ENCODE data around the gene DNAJC17.
A peak's percentile ranks its signal among the peaks of the same experiment; 100 is the strongest.

Gene DNAJC17

DNA sequence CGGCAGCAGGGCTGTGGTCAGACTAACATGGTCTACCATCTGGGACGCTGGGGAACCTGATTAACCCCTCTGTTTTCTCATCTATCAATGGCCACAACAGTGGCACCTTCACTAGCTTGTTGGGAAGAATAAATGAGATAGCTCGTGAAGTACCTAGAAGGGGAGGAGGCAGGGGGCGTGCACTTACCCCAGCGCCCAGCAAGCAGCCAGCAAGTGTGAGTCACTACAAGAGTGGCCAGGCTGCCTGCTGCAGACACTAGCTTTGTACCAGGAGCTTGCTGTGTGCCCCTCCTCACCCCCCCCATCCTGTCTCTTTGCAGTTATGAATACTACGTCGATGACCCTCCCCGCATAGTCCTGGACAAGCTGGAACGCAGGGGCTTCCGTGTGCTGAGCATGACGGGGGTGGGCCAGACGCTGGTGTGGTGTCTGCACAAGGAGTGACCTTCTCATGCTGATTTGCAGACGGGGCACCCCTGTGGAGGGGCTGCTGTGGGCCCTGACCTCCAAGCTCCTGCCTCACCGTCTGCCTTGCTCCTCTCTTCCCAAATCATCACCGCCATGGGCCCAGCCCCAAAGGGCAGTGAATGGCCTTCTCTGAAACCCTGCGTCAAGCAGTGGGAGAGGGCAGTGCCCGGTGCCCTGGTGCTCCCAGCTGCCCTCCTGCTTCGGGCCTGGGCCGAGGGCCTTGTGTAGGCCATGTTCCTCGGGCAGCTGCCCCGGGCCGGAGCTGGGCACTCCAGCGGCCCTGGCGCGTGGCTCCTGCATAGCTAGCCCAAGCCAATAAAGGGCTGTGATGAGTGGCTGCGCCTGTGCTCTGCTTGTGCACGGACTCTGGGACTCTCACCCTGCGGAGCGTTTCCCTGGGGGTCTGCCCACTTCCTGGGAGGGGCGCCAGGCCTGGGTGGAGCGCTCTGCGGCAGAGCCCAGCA lies 40.1 kb downstream of the DNAJC17 start:
- DNase-seq (ENCODE audit: low read depth in 2 of 2, low spot score in 1 of 2) = no peak

DNA sequence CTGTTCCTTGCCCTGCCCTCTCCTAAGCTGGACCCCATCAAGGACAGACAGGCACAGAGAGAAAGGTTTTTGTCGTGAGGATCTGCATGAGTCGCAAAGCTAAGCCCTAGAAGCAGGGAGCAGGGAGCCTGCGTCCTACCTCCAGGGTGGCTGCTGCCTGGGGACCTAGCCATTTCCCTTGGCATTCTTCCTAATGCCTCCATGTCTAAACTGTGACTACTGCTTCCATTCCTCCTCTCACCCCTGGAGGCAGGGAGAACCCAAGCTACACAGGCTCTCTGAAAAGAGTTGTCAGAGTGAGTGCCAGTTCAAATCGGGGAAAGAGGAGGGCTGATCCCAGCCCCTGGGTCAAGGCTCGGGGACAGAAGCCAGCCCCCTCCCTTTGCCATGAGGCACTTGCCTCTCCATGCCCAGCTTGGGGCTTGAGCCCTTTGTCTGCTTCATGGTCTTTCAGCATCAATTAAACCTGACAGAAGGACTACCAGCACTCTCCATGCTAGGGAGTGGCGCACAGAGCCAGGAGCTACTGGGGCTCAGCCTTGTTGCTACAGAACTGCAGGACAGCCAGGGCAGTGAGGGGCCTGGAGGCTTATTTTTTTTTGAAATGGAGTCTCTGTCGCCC lies 41.0 kb downstream of the DNAJC17 start:
- no peak for DNase-seq (ENCODE audit: low read depth in 2 of 2, low spot score in 1 of 2)

DNA sequence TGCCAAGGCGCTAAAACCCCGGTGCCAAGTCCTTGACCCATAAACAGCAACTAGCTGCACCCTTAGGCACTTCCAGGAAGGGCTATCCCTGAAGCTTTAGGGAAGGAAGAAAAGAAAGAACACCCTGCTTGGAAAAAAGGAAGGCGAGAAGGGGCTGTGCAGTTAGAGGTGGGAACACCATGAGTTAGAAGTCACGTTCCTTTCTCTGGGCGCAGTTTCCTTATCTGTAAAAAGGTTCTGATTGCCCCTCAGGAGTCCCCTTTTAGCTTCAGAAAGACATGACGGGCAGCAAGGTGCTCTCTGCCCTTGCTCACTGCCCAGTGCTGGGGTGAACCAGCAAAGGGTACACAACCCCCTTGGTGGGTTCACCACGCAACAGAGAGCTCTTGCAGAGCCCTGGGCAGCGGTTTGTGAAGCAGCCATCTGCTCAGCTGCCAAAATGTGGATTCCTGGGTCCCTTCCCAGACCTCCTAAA lies 42.6 kb downstream of the DNAJC17 start:
- no peak for DNase-seq (ENCODE audit: low read depth in 2 of 2, low spot score in 1 of 2)

DNA sequence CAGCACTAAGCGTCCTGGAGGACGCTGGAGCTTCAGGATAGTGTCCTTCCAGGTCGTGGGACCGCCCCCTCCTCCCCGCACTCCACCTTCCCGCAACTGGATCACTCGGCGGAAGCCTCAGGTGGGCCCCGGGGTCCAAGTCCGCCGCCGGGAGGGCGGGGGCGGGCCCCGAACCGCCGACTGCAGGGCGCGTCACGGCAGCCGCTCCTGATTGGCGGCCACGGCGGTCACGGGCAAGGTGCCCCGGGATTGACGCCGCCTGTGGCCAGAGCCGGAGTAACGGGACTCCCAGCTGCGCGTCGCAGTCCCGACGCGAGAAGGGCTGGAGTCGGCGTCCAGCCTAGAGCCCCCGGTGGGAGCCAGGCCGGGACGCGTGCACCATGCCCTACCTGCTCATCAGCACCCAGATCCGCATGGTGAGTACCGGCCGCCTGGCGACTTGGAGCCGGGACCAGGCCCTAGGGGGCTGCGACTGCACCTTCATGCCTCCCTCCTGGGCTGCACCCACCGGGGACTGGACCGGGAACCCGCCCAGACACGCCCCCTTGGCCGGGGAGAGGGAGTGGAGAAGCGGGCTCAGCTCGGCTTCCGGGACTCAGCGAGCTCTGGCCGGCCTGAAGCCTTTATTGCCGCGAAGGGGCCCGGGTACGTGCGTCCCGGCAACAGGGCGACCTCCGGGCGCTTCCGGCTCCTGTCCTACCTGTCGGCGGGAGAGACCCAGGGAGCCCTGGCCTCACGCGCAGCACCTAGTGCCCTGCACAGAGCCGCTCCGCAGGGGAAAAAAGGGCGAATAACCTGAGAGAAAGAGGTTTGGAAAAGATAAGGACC lies 43.3 kb downstream of the DNAJC17 start, which contains the start of gene GCHFR:
Gene GCHFR, plus strand, starts transcription at position 268 of the 828 bp plus-strand sequence. Its CDS starts 113 bp downstream, at position 381.
- DNase-seq (ENCODE audit: low read depth in 2 of 2, low spot score in 1 of 2) = no peak

DNA sequence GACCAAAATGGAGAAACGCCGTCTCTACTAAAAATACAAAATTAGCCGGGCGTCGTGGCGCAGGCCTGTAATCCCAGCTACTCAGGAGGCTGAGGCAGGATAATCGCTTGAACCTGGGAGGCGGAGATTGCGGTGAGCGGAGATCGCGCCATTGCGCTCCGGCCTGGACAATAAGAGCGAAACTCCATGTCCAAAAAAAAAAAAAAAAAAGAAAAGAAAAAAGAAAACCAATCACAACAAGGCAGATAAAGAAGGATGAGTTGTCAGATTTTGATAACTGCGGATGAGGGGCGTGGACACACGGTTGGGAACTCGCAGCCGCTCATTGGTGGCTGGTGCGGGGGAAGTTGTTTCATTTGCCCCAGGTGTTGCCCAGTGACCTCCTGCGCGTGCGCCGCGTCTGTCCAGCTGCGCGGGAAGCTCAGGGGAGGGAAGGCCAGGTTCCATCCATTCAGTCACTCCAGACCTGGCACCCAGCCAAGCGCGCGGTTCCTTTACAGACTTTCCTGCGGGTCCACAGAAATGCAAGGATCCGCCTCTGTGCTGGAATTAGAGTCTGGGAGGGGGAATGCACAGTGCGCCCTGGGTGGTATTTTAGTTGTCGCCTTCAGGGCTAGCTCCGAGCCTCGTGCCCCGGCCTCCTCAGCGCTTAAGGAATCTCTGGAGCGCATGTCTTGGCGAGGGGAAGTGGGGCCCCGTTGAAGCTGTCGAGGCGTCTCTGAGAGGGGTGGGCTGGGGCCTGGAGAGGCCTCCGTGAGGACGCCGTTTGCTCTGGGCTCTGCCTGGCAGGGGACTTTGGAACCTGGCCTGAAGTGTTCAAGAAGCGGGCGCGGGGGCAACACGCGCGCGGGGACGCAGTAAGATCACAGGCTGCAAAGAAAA lies 44.1 kb downstream of the DNAJC17 start:
- DNase-seq (ENCODE audit: low read depth in 2 of 2, low spot score in 1 of 2) = no peak

DNA sequence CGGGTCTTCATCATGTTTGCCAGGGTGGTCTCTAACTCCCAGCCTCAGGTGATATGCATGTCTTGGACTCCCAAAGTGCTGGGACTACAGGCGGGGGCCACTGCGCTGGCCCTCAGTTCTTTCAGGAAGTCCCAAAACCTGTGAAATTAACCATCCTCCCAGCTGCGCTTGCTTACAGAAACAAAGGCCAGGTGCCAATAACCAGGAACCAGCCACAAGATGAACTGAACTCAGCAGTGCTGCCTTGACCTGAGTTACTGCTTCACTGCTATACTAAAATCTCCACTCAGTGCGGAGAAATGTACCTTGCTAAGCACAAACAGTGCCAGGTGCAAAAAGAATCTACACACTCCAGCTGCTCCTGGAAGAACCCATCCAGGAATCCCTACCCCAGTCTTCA lies 47.3 kb downstream of the DNAJC17 start:
- DNase-seq (ENCODE audit: low read depth in 2 of 2, low spot score in 1 of 2) = no peak

DNA sequence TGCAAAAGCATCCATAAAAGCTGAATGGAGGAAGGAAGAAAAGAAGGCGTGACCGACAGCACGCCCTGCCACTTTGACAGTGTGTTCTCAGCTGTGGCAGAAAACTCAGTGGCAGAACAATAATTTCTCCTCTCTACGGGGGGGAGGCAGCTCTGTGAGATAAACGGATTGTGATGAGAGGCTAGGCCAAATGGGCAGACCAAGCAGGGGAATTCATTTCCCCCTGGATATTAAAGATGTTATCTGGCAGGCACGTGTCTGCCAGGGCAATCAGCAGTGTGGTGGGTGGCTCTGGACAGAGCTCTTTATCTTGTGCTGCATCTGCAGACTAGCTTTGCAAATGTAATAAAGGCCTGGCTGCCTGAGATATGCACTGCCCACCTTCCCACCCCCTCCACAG lies 50.3 kb downstream of the DNAJC17 start:
- DNase-seq (ENCODE audit: low read depth in 2 of 2, low spot score in 1 of 2) = no peak

DNA sequence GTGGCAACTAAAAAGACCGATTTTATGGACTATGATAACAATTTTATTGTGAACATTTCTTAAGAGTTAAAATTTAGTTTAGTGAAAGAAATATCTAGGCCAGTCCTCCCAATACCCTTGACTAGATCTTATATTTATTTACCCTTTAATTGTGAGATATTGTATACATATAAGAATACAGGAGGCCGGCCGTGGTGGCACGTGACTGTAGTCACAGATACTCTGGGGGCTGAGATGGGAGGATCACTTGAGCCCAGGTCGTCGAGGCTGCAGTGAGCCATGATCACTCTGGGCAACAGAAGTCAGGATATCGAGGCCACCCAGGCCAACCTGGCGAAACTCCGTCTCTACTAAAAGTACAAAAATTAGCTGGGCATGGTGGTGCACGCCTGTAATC lies 51.5 kb downstream of the DNAJC17 start:
- no peak for DNase-seq (ENCODE audit: low read depth in 2 of 2, low spot score in 1 of 2)

DNA sequence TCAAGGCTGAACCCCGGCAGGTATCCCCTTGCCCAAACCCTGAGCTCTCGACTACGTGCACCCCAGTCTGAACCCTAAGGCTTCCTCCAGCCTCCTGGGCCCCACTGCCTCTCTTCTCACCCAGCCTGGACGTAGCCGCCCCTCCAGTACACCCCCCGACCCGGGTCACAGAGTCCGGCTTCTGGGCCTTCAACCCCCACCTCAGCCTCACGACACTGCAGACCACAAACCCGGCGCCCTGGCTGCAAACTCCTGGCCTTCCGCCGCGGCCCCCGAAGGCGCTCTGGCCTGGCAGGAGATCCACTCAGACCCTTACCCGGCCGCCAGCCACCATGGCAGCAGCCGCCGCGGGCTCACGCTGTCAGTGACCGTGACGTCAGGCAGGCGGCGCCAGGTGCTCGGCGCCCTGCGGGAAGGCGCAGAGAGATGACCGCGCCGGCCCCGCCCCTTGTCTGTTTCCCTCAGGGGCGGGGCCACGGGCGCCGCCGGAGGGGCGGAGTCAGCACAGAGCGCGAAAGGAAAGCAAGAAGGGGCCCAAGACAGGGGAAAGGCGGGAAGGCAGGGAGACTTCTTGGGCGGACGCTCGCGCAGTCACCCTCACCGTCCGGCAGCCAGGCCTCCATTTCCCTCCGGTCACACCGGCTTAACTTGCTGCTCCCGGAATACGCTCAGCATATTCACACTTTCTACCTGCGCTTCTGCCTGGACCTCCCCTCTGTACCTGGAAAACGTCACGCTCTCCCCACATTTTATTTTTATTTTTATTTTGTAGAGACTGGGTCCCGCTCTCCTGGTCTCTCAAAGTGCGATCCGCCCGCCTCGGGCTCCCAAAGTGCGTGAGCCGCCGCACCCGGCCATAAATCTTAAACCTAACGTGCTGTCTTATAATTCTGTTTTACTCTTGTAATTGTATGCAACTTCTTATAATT lies 52.1 kb downstream of the DNAJC17 start, which contains the start of gene RMDN3:
Gene RMDN3, minus strand, starts transcription at position 372 of the 929 bp plus-strand sequence. CDS start 471 bp downstream, outside the sequence.
- DNase-seq (ENCODE audit: low read depth in 2 of 2, low spot score in 1 of 2) = peak; percentile 80 to 83

DNA sequence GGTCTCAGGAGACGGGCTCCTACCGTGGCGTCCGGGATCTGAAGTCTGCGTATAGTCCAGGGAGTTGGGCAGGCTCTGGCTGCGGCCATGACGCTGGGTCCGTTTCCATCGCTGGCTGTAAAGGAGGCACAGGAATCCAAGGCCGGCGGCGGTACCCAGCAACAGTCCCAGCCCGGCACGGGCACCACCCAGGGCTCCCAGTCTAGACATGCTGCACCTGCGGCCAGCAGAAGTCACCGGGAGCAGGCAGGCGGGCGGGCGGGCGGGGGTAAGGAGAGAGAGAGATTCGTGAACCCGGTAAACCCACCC lies 52.7 kb downstream of the DNAJC17 start:
- no peak for DNase-seq (ENCODE audit: low read depth in 2 of 2, low spot score in 1 of 2)

DNA sequence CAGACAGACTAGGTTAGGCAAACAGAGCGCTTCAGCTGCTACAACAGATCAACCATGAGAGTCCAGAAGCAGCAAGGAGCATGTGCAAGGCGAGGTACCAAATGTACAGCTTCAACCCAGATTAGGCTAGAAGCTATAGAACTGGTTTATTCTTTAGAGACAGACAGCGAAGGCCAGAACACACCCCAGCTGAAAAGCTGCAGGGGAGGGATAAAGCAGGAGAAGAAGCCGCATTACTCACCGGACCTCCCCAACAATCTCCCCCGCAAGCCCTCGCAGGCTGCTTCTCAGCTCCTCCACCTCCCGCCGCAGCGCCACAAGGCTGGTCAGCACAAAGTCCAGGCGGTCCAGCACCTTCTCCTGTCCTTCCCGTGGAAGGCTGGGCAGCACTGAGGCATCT lies 55.5 kb downstream of the DNAJC17 start:
- DNase-seq (ENCODE audit: low read depth in 2 of 2, low spot score in 1 of 2) = no peak

DNA sequence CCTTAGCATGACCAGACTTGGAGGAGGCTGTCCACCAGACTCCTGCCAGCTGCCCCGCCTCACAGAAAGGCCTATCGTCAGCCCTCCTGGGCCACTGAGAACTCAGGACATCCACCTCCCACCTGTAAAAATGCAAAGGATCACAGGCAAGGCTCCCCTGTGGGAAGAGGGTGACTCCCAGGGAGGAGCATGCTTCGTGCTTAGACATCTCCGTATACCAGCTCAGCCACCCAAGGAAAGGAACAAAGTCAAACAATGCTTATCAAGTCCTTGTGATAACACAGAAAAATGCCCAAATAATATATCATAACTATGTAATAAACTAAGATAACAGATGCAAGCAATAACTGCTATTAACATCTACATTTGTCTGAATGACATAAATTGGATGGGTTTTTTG lies 56.4 kb downstream of the DNAJC17 start:
- no peak for DNase-seq (ENCODE audit: low read depth in 2 of 2, low spot score in 1 of 2)

DNA sequence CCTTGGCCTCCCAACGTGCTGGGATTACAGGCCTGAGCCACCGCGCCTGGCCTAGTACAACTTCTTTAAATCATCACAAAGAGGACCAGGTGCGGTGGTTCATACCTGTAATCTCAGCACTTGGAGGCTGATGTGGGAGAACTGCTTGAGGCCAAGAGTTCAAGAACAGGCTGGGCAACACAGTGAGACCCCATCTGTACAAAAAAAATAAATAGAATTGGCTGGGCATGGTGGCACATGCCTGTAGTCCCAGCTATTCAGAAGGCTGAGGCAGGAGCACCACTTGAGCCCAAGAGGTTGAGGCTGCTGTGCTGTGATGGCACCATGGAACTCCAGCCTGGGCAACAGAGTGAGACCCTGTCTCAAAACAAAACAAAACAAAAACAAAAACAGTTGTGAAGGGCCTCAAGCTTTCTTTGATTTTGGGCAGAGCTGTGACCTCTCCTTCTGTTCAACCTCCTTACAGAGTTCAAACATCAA lies 58.1 kb downstream of the DNAJC17 start:
- DNase-seq (ENCODE audit: low read depth in 2 of 2, low spot score in 1 of 2) = no peak

DNA sequence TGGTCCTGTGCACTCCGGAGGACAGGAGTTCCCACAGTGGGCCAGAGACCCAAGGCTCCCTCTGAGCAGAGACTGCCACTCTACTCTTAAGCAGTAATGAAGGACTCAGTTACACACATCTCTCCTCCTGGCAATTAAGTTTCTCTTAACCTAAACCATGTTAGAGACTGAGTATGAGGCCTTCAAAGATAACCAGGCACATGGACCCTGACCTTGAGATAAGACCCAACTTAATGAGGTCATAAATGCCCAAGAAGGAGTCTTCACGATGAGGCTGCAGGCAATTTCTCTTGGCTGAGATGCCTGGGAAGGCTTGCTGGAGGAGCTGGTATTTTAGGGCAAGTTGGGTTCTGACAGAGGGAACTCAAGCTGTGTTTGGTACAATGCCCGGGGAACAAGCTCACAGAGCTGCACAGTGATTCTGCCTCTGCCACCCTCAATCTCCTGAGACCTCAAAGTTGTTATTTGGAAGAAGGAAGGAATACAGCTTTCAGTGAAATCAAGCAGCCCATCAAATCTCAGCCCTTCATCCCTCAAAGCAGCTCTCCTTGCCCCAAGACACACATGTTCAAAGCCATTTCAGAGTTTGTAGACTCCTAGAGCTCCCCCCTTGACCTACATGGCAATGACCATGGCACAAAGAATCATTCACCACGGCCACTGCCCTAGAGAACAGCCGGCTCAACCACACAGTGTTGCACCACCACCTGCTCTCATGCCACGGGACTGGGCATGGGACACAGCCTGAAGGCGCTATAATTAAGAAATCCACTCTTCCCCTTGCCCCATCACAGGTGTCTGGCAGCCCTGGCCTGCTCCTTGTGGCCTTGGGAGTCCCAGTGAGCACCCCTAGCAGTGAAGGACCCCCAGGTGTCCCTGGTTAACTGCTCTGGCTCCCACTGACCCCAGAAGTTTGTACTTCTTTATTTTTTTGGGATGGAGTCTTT lies 59.3 kb downstream of the DNAJC17 start:
- DNase-seq (ENCODE audit: low read depth in 2 of 2, low spot score in 1 of 2) = no peak

DNA sequence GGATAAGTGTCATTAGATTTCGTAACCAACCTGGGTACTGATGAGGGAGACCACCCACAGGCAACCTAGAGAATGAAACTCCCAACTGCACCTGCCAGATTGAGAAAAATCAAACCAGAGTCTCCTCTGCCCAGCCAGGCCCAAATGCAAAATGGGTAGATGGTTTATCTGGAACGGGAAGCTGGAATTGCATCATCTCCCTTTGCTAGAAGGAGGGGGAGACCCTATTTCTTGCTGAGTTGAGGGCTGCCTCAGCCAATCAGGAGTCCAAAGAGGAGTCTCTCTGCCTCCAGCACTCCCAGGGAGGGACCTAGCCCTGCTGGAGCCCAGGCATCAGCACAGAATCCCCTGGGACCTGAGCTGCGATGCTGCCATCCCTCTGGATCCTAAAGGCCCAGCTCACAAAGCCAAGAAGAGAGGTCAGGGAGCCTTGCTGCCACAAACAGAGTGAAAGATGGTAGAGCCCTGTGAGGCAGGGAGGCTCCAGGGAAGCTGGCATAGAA lies 60.3 kb downstream of the DNAJC17 start:
- DNase-seq (ENCODE audit: low read depth in 2 of 2, low spot score in 1 of 2) = no peak

DNA sequence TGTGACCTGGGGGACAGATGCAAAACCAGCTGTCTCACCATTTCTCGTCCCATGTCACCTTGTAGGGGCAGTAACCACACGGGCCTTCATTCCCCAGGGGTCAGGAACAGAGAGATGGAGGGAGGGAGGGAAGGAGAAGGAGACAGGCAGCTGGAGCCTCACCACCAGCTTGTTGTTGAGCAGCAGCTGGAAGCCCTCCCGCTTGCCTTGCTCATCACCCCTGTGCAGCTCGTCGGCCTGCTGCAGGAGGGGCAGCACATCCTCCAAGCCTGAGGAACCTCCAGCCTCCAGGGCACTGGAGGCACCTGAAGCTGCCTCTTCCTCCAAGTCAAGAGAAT lies 62.5 kb downstream of the DNAJC17 start:
- no peak for DNase-seq (ENCODE audit: low read depth in 2 of 2, low spot score in 1 of 2)

DNA sequence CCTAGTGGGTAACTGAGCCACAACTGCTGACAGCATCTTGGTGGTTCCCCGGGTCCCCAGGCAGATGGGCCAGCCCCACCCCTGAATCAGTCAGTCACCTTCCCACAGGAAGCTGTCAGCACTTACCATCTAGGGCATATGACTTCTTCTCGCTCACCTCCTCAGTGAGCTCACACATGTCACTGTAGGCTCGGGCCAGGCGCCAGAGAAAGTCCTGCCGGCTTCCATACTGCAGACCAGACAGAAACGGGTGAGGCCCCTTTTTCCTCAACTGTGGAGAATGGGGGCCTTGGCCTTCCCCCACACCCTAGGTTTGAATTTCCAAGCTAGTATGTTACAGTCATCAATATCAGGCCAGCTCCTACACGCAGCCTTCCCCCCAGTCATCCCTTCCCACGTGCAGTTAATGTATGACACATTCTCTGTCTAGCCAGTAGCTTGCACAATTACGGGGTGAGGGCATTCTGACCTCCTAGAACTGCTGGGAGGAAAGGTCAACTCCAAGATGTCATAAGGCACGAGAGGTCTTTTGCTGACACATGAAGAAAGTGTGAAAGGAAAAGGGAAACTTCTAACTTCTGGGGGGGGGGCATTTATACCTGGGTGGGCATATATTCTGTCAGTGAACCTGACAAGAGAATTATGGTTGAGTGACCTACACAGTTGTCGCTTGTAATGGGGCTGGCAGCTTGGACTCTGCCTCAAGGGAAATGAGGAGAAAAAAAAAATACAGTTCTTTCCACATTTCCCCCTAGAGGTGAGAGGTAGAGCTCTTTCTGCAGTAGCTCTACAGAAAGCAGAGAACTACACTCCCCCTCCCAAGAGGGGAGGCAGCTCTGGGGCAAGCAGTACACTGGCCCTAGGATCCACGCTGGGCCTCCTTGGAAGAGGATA lies 63.1 kb downstream of the DNAJC17 start:
- peak in 1 of 2 donors; percentile 37 for DNase-seq (ENCODE audit: low read depth in 2 of 2, low spot score in 1 of 2)

Data from stimulated activated CD8-positive, alpha-beta memory T cell treated with anti-CD3 and anti-CD28 coated beads, Interleukin-4, amount 100 ng/mL, for 1 hour (primary cell).